Measurements from ENCODE around the gene ACBD6. TPM values are rescaled to one million over a fixed set of nuclear protein-coding genes. Genes with fewer than 3 reads are reported as not detected.

Gene ACBD6
- total RNA-seq, 1 donor from 2014 or later = 52.6 TPM

- no peak for DNase-seq
Observed at GRCh38 chr1:180369061-180369460, 133.3 kb downstream of the ACBD6 start.

- DNase-seq = no peak
Observed at GRCh38 chr1:180366371-180367068, 135.9 kb downstream of the ACBD6 start.

DNA sequence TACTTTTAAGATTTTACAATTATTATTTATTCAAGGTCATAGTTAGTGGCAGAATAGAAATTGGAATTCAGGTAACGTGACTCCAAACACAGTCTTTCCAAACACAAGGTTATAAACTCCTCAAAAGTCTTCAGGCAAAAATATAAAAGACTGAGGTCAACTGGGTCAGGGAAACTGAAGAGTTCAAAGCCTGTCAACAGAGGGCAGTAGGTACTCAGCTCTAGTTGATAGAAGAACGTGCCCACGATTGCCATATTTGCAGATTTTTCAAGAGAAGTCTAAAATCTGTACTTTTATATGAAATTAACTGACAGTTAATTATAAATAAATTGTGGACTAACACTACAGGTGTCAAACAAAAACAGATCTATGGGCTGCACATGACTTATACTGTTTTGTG, 137.3 kb downstream of the ACBD6 start:
- no peak for DNase-seq

DNA sequence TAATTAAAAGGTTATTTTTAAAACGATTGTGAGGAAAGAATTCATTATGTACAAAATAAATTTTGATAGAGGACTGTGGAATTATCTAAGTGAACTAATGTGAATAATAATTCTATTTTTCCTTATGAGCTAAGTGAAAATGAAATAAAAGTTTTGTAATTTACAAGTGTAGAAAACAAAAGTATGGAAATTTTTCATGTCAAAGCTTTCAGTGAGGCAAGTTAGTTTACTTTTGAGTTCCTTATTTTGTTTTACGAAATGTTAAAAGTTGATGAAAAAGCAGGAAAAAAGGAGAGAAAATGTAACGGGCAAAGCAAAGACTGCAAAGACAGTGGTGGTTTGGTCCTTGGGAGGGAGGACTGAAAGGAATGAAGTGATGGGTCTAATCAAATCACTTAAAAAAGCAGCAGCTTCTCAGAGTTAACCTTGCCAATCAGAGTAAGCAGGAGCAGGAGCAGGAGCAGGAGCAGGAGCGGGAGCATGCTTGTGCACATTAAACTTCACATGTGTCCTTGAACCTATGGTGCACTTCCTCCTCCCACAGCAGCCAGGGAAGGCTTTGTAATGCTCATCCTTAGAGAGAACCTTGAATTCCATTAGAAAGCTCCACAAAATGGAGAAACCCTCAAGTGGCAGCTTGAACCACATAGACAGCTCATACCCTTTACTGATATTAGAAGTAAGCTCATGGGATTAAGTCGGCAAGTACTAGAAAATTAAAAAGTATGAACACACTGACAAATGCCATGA, 139.0 kb downstream of the ACBD6 start:
- DNase-seq = no peak

GRCh38 chr1:180360333-180361075, 141.9 kb downstream of the ACBD6 start:
- DNase-seq = no peak

GRCh38 chr1:180358649-180359048, 143.7 kb downstream of the ACBD6 start:
- DNase-seq = no peak

- no peak for DNase-seq
Observed at GRCh38 chr1:180353945-180354344, 148.4 kb downstream of the ACBD6 start.

- DNase-seq = no peak
Observed at GRCh38 chr1:180352588-180352987, 149.8 kb downstream of the ACBD6 start.

- DNase-seq = no peak
Observed at GRCh38 chr1:180352021-180352420, 150.4 kb downstream of the ACBD6 start.

DNA sequence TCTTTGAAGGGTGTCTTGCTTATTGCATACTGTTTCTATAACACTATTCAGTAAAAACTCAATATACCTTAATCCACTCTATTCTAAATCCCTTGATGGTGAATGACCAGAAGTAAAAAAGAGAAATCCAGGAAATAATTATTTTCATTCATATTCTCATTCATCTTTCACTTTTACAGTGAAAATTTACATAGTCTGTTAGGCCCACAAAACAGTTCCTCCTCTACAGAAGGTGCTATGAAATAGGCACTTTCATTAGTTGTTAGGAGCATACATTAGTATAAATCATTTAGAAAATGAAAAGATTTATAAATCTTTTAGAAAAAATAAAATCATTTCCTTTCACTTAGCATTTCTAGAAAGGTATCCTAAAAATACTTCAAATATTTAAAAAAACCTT, 157.2 kb downstream of the ACBD6 start:
- DNase-seq = no peak

- DNase-seq = no peak
Observed at GRCh38 chr1:180343921-180344769, 158.2 kb downstream of the ACBD6 start.

GRCh38 chr1:180327089-180327488, 175.3 kb downstream of the ACBD6 start:
- DNase-seq = no peak

DNA sequence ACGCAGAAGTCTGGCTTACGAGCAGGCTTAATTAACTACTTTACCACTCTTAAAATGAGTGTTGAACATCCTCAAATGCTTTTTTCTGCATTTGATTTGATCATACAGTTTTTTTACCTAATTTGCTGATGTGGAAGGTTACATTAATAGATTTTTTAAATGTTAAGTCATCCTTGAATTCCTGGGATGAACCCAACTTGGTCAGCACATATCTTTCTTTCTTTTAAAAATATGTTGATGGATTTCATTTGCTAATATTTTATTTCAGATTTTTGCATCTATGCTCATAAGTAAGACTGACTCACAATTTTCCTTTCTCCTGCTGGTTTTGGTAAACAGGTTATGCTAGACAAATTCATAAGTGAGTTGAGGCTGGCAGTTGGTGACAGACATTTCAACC, 189.5 kb downstream of the ACBD6 start:
- no peak for DNase-seq

DNA sequence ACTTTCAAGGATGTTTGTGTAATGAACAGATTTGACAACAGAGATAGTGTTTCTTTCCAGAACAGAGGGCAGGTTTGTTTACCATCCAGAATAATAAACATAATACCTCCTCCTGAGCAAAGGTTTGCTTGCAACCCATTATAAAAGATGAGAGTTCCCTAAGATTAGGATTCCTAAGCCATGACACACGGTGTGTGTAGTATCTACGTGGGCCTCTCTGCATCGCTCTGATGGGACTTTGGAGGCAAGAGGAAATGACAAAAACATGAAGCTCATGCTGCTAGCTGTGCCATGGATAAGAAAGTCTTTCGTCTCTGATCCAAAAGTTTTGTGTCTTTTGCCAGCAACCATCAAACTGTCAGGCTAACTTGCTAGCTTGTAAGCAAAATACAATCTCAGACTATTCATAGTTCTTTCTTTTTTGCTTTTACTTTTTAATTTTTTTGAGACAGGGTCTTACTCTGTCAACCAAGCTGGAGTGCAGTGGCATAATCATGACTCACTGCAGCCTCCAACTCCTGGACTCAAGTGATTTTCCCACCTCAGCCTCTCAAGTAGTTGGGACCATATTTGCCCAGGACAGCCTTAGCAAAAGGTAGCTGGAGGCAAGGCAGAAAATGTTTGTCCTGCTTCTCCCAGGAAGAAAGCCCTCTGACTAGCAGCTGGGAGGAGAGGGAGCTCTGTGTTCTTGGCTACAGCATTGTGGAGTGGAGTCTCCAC, 191.2 kb downstream of the ACBD6 start:
- DNase-seq = no peak

- no peak for DNase-seq
Observed at GRCh38 chr1:180310095-180310494, 192.3 kb downstream of the ACBD6 start.

GRCh38 chr1:180309338-180309737, 193.0 kb downstream of the ACBD6 start:
- DNase-seq = no peak

- DNase-seq = no peak
Observed at GRCh38 chr1:180301135-180301742, 201.1 kb downstream of the ACBD6 start.

DNA sequence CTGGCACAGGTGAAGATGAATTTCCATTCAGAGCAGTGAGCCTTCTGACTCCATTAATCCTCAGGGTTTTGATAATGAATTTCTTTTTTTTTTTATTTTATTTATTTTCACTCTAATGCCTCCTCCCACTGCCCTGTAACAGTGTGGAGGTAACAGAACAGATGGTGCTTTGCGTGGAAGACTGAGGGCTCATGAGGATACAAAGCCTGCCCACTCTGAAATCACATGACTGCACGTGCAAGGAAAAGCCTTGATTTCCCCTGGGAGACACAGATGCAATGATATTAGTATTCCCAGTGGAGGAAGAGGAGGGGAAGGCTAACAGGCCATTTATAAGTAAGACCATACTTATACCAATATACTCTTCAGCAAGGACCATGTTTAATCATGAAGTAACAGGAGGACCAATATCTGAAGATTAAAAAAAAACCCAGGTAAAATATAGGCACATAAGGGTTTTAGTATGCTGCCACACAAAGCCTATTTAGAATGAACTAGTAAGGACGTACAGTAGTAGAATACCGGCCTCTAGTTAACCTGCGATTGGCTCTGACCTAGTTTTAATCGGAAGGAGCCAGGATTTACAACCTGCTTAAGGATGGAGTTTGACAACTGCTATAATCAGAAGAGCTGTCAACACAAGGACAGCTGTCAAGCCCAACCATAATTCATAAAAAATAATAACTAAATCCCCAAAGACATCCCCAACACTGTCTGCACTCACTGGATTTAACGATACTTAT, 202.7 kb downstream of the ACBD6 start:
- DNase-seq = no peak

- no peak for DNase-seq
Observed at GRCh38 chr1:180295999-180296398, 206.4 kb downstream of the ACBD6 start.

DNA sequence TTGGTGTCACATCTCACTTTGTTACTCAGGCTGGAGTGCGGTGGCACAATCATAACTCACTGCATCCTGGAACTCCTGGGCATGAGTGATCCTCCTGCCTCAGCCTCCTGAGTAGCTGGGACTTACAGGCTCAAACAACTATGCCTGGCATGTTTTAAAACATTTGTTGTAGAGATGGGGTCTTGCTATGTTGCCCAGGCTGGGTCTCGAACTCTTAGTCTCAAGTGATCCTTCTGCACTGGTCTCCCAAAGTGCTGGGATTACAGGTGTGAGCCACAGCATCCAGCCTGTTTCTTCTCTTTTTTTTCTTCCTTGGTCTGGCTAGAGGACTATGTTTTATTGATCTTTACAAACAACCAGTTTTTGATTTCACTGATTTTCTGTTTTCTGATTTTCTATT, 207.7 kb downstream of the ACBD6 start:
- DNase-seq = no peak

Measured in occipital lobe (tissue), 2 donors.